Measurements from ENCODE around the gene ACAA2. TPM values are rescaled to one million over a fixed set of nuclear protein-coding genes. Genes with fewer than 3 reads are reported as not detected.
"Not testable (repeated sequence)": the region's sequence is repeated elsewhere in the genome, so short reads cannot be mapped to it uniquely, and the experiment has no call there.

Gene ACAA2
- total and polyA plus RNA-seq, 8 donors = 60.3 to 111 (median 88.1) TPM

DNA sequence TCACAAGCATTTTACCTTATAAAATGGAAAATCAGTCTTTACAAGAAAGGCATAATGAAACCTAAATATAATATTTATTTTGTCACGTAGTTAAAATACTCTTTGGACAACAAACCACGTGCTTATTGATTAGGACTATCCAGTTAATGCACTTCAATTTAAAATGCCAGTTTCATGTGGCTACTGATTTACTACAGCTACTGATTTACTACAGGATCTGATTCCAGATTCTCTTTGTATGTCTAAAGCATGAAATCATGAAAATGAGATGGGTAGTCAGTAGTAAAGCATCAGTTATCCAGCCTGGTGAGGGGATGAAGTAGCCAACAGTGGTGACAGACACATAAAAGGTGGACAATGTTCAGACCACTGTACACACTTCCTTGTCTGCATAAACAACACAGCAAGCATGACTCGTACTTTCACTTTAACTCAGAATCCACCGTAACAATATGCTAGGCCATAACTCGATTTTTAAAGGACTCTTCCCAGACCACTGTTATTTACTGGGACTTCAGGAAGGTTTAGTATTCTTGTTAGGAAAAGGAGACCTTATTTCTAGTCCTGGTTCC lies 24.9 kb downstream of the ACAA2 start:
- intact Hi-C loops (cut with DNase I) = no loop called here
- Histone ChIP-seq H3K27ac (no peak overlapping the region), H3K36me3 (peaks cover 0 to 73% of the 10 kb centered on the region in 2 donors), H3K27me3 (no peaks in the 10 kb centered on the region), H3K4me1 (peaks cover 0 to 6% of the 10 kb centered on the region in 2 donors), H3K9me3 (no peaks in the 10 kb centered on the region), H3K4me3 (no peak overlapping the region)
- no peak for DNase-seq
- TF ChIP-seq, protein P1, sequence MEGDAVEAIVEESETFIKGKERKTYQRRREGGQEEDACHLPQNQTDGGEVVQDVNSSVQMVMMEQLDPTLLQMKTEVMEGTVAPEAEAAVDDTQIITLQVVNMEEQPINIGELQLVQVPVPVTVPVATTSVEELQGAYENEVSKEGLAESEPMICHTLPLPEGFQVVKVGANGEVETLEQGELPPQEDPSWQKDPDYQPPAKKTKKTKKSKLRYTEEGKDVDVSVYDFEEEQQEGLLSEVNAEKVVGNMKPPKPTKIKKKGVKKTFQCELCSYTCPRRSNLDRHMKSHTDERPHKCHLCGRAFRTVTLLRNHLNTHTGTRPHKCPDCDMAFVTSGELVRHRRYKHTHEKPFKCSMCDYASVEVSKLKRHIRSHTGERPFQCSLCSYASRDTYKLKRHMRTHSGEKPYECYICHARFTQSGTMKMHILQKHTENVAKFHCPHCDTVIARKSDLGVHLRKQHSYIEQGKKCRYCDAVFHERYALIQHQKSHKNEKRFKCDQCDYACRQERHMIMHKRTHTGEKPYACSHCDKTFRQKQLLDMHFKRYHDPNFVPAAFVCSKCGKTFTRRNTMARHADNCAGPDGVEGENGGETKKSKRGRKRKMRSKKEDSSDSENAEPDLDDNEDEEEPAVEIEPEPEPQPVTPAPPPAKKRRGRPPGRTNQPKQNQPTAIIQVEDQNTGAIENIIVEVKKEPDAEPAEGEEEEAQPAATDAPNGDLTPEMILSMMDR (IDR thresholded peaks at IDR 0.05) = no peak
- ATAC-seq = no peak

DNA sequence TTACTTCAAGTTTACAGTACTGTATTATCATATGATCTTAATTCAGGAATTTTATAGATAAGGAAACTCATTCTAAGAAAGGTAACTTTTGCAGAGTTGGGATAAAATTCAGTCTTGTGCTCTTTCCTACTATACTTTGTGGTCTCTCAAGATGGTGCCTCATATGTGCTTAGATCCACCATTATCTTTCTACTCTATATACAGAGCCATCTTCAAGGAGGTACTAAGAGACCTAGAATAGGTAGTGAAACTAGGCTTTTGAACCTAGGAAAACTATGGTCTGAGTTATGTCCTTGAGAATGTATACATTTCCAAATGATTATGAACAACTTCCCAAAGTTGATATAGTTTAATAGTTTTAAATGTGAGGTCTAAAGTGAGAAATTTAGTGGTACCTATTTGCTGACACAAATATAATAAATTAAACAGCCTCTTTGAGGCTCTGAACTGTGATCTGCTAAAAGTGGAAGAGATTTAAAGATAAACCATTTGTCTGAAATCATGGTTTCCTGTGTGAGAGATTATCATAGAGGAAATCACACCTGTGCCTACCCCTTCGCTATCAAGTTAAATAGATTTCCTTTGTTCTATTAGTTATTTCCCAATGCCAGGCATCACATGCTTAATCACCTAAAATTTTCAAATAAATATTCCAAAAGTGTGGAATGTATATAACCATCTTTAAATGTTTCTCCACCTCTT lies 27.2 kb downstream of the ACAA2 start:
- DNase-seq (no peak), ATAC-seq (no peak)
- peaks cover 0 to 70% of the 10 kb centered on the region in 2 donors for H3K36me3 ChIP-seq
- H3K27me3 ChIP-seq = no peaks in the 10 kb centered on the region
- intact Hi-C loops (cut with DNase I) = no loop called here
- H3K4me3 ChIP-seq = no peak overlapping the region
- TF ChIP-seq, protein P1 (IDR thresholded peaks at IDR 0.05) = no peak
- peaks cover 0 to 6% of the 10 kb centered on the region in 2 donors for H3K4me1 ChIP-seq
- no peak overlapping the region for H3K27ac ChIP-seq
- no peaks in the 10 kb centered on the region for H3K9me3 ChIP-seq

DNA sequence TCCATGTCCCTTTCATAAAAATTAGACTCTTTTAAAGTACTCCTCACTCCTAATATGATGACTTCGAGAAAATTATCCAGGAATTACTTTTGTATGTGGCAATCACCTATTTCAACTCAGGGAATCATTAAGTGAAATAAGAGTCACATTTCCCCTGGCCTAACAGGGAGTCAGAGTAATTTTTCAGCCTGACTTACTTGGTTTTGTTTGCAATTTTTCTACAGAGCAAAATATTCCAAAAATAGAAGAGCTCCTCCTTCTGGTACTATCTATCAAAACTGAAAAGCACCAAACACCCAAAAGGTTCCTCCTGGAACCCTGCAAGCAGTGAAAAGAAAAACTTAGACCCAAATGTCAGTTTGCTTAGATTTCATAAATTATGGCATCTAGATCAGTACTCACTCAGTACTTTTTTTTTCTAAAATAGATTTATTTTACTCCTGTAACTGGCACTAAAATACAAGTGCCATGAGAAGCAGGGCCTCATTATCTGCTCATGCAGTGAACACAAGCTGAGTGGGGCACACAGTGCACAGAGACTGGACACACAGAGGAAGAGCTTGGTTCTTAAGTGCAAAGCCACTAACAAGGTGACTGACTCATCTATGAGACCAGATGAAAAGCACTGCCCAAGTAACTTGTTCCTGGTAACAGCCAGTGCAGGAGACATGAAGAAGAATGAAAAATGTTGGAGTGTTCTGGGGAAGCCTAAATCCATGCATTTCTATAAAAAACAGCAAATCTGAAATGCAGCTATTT lies 28.7 kb downstream of the ACAA2 start:
- H3K9me3 ChIP-seq = no peaks in the 10 kb centered on the region
- intact Hi-C loops (cut with DNase I) = no loop called here
- no peak for DNase-seq
- no peaks in the 10 kb centered on the region for H3K27me3 ChIP-seq
- peaks cover 0 to 6% of the 10 kb centered on the region in 2 donors for H3K4me1 ChIP-seq
- no peak overlapping the region for H3K27ac ChIP-seq
- no peak overlapping the region for H3K4me3 ChIP-seq
- TF ChIP-seq, protein P1 (IDR thresholded peaks at IDR 0.05) = no peak
- H3K36me3 ChIP-seq = peaks cover 0 to 71% of the 10 kb centered on the region in 2 donors
- ATAC-seq = no peak

DNA sequence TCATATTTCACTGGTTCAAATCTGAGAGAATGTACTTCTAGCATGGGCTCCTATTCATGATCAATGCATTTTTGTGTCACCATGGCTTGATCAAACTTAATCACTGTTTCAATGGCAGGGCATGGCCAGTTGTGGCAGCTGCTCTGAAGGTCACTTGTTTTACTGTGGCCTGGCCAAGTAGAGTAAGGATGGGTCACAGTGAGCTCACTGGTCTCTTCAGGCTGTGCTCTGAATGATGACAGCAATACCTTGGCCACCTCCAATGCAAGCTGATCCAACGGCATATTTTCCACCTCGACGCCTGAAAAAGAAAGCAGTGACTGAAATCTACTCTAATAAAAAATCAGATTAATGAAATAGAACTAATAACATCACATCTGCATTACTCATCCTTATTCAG lies 29.7 kb downstream of the ACAA2 start:
- H3K4me1 ChIP-seq; intact Hi-C loops (cut with DNase I); H3K9me3 ChIP-seq; DNase-seq; H3K4me3 ChIP-seq; H3K27me3 ChIP-seq; H3K27ac ChIP-seq; ATAC-seq: not testable (repeated sequence)
- H3K36me3 ChIP-seq = peaks cover 0 to 71% of the 10 kb centered on the region in 2 donors

DNA sequence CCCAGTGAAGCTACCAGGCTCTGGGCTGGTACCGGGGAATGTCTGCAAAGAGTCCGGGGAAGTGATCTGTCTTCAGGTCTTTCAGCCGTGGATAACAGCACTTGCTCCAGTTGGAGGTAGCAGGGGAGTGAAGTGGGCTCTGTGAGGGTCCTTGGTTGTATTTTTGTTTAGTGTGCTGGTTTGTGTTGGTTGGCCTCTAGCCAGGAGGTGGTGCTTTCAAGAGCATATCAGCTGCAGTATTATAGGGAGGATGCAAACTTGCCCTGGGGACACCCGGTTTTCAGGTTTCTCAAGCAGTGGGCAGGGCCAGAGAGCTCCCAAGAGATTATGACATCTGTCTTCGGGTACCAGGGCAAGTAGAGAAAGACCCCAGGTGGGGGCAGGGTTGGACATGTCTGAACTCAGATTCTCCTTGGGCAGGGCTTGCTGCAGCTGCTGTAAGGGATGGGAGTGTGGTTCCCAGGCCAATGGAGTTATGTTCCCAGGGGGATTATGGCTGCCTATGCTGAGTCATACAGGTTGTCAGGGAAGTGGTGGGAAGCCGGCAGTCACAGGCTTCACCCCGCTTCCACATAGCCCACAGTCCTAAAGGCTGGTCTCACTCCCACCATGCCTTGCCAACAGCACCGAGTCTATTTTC lies 34.4 kb downstream of the ACAA2 start:
- no peaks in the 10 kb centered on the region for H3K4me1 ChIP-seq
- no peak for DNase-seq
- no peak overlapping the region for H3K27ac ChIP-seq
- no peaks in the 10 kb centered on the region for H3K27me3 ChIP-seq
- intact Hi-C loops (cut with DNase I) = no loop called here
- H3K4me3 ChIP-seq = no peak overlapping the region
- H3K9me3 ChIP-seq = peaks cover 0 to 17% of the 10 kb centered on the region in 2 donors
- TF ChIP-seq, protein P1 (IDR thresholded peaks at IDR 0.05) = no peak
- no peak for ATAC-seq
- H3K36me3 ChIP-seq = peaks cover 0 to 51% of the 10 kb centered on the region in 2 donors

All from left lung (tissue), 10 donors.